Astrocyte (in vitro differentiated cells and primary cell): Measurements from ENCODE around the gene ATP11A. TPM values are rescaled to one million over a fixed set of nuclear protein-coding genes. Genes with fewer than 3 reads are reported as not detected.

Experiments used
- DNase-seq: peaks from one replicate; pipeline ENCODE4 v3.0.0-alpha.2; 2010; ENCODE audit warnings: low read depth
- FAIRE-seq: peaks from 2 replicates; lab custom pipeline; 2011; peaks lifted over from hg19 to GRCh38; lab: Jason Lieb, UNC
- H2AFZ ChIP-seq: 2 replicates; pipeline ENCODE4 v1.6.0; 2012; ENCODE audit warnings: low read depth, low read length, inconsistent platforms
- H3K27ac ChIP-seq: 2 replicates; pipeline ENCODE4 v1.5.1; 2011; ENCODE audit warnings: low read depth, low read length, inconsistent platforms
- H3K27me3 ChIP-seq: 2 replicates; pipeline ENCODE4 v1.6.0; 2011; ENCODE audit warnings: low read length, inconsistent platforms; ENCODE audit not compliant: insufficient read depth
- H3K36me3 ChIP-seq: 2 replicates; pipeline ENCODE4 v1.5.1; 2011; ENCODE audit warnings: low read length, inconsistent platforms; ENCODE audit not compliant: insufficient read depth
- H3K4me1 ChIP-seq: 2 replicates; pipeline ENCODE4 v1.5.1; 2011; ENCODE audit warnings: low read length, inconsistent platforms; ENCODE audit not compliant: insufficient read depth
- H3K4me2 ChIP-seq: 2 replicates; pipeline ENCODE4 v1.6.0; 2012; ENCODE audit warnings: low read length, inconsistent platforms
- H3K4me3 ChIP-seq: 2 replicates; pipeline ENCODE4 v1.5.1; 2011; ENCODE audit warnings: low read depth, mild to moderate bottlenecking, low read length, inconsistent platforms; ENCODE audit not compliant: insufficient read depth
- H3K79me2 ChIP-seq: 2 replicates; pipeline ENCODE4 v1.6.0; 2012; ENCODE audit warnings: mild to moderate bottlenecking, low read length, inconsistent platforms; ENCODE audit not compliant: insufficient read depth
- H3K9ac ChIP-seq: 2 replicates; pipeline ENCODE4 v1.6.0; 2012; ENCODE audit warnings: mild to moderate bottlenecking, low read length, inconsistent platforms
- H3K9me3 ChIP-seq: 2 replicates; pipeline ENCODE4 v1.5.1; 2012; ENCODE audit warnings: low read depth, mild to moderate bottlenecking, low read length, inconsistent platforms; ENCODE audit not compliant: insufficient read depth
- H4K20me1 ChIP-seq: 2 replicates; pipeline ENCODE4 v1.6.0; 2012; ENCODE audit warnings: low read length, inconsistent platforms; ENCODE audit not compliant: insufficient read depth
- H3K27ac Mint-ChIP-seq: one replicate; pipeline ENCODE4 v1.8.0; 2021; ENCODE audit warnings: mild to moderate bottlenecking, mixed read lengths; ENCODE audit not compliant: unreplicated experiment
- H3K27me3 Mint-ChIP-seq: one replicate; pipeline ENCODE4 v1.8.0; 2021; ENCODE audit warnings: low read depth, mixed read lengths; ENCODE audit not compliant: unreplicated experiment
- H3K36me3 Mint-ChIP-seq: one replicate; pipeline ENCODE4 v1.8.0; 2021; ENCODE audit warnings: low read depth, mixed read lengths; ENCODE audit not compliant: unreplicated experiment
- H3K4me1 Mint-ChIP-seq: one replicate; pipeline ENCODE4 v1.8.0; 2021; ENCODE audit warnings: low read depth, mixed read lengths; ENCODE audit not compliant: unreplicated experiment
- H3K4me3 Mint-ChIP-seq: one replicate; pipeline ENCODE4 v1.8.0; 2021; ENCODE audit warnings: mild to moderate bottlenecking, moderate library complexity, mixed read lengths; ENCODE audit not compliant: unreplicated experiment
- H3K9me3 Mint-ChIP-seq: one replicate; pipeline ENCODE4 v1.8.0; 2021; ENCODE audit warnings: mild to moderate bottlenecking, mixed read lengths; ENCODE audit not compliant: unreplicated experiment
- EZH2 ChIP-seq: IDR thresholded peaks from 2 replicates; pipeline ENCODE4 v1.6.1; 2012; ENCODE audit warnings: mild to moderate bottlenecking, low read length, inconsistent platforms; ENCODE audit not compliant: insufficient read depth
- total RNA-seq: library from RNA; stranded (reverse); gene quantifications from 2 replicates; pipeline ENCODE4 v1.2.1, GENCODE V29; 2021
- TF ChIP-seq, protein P1 (sequence below): IDR thresholded peaks from 2 replicates; pipeline ENCODE4 v1.5.1; 2011; ENCODE audit warnings: low read depth, mild to moderate bottlenecking, inconsistent platforms, low read length, moderate library complexity; ENCODE audit not compliant: insufficient read depth

Gene ATP11A
- total RNA-seq, 1 donor from 2014 or later, result 38.9 TPM

DNA sequence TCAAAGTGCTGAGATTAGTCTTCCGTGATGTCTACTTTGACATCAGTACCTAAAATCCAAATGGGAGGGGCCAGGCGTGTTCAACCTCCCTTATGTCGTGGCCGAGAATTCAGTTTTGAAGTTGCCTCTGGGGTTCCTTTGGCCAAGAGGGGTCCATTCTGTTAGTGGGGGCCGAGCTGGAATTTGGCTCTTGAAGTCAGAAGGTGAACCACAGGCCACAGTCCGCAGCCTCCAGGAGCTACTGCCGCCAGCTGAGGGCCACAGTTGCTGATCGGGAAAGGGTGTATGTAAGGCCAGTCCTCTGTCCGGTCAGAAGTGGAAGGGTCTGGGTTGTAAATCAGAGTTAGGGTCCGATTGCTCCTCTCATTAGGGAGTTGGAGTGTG is 31.0 kb downstream of the ATP11A start:
- H3K27ac ChIP-seq, result no peak overlapping the region
- H3K36me3 Mint-ChIP-seq, result no peaks in the 10 kb centered on the region

DNA sequence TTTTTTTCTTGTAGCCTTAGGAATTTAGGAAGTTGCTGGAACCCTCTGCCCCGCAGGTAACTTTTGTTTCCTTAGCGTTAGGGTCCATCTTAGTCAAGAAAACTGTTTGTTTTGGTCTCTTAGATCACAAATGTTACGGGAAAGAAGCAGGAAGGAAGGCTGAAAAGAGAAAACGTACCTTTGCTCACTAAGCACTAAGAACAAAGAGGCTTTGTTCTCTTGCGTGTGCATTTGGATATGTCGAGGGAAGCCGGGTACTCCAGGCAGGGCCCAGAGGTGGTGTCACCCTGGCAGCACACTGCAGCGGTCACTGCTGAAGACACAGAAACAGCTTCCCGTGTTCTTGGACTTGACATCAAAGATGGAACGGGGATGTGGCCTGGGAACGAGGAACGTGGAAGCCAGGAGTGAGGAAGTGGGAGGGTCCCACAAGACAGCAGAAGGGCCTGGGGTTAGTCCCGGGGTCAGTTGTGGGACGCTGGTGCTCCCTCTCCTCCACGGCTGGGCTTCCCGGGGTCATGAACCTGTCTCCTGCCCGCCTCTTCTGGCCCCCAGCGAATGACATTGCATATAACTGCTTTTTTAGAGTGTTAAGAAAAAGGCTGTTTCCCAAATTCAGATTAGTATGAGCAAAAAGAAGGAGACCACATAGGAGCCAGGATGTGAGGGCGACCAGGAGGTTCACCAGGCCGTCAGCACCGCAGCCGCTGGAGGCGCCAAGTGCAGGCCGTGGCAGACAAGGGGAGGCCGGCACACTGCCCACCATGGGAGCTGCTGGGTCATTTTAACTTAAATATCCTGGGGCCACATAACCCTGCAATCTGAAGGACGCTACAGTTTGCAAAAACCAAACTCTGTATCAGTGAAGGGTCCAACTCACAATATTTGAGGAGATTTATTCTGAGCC is 31.6 kb downstream of the ATP11A start:
- Histone ChIP-seq H3K36me3 (no peaks in the 10 kb centered on the region), H3K4me3 (no peak overlapping the region), H3K27me3 (peaks cover 3% of the 10 kb centered on the region), H3K4me1 (peaks cover 27% of the 10 kb centered on the region), H2AFZ (no peak overlapping the region), H3K79me2 (no peaks in the 10 kb centered on the region), H3K27ac (peak overlapping the region; percentile 38), H3K4me2 (no peak overlapping the region), H3K9me3 (no peaks in the 10 kb centered on the region), H4K20me1 (peaks cover 12% of the 10 kb centered on the region), H3K9ac (no peak overlapping the region)
- Mint-ChIP-seq H3K4me1 (peaks cover 40% of the 10 kb centered on the region), H3K4me3 (peak overlapping the region; percentile 40), H3K36me3 (no peaks in the 10 kb centered on the region), H3K27ac (peak overlapping the region; percentile 53), H3K27me3 (no peaks in the 10 kb centered on the region), H3K9me3 (no peaks in the 10 kb centered on the region)
- FAIRE-seq (no peak), DNase-seq (no peak)
- TF ChIP-seq, protein P1, sequence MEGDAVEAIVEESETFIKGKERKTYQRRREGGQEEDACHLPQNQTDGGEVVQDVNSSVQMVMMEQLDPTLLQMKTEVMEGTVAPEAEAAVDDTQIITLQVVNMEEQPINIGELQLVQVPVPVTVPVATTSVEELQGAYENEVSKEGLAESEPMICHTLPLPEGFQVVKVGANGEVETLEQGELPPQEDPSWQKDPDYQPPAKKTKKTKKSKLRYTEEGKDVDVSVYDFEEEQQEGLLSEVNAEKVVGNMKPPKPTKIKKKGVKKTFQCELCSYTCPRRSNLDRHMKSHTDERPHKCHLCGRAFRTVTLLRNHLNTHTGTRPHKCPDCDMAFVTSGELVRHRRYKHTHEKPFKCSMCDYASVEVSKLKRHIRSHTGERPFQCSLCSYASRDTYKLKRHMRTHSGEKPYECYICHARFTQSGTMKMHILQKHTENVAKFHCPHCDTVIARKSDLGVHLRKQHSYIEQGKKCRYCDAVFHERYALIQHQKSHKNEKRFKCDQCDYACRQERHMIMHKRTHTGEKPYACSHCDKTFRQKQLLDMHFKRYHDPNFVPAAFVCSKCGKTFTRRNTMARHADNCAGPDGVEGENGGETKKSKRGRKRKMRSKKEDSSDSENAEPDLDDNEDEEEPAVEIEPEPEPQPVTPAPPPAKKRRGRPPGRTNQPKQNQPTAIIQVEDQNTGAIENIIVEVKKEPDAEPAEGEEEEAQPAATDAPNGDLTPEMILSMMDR, result no peak
- no peak for TF ChIP-seq EZH2

More for the DNA sequence above, 31.0 kb downstream of the ATP11A start:
- Histone ChIP-seq H3K4me1 (peaks cover 26% of the 10 kb centered on the region), H3K4me3 (no peak overlapping the region), H3K27me3 (peaks cover 3% of the 10 kb centered on the region), H3K4me2 (no peak overlapping the region), H4K20me1 (peaks cover 12% of the 10 kb centered on the region), H3K9ac (no peak overlapping the region), H3K36me3 (no peaks in the 10 kb centered on the region), H2AFZ (no peak overlapping the region), H3K79me2 (no peaks in the 10 kb centered on the region), H3K9me3 (no peaks in the 10 kb centered on the region)
- FAIRE-seq (no peak), DNase-seq (no peak)
- Mint-ChIP-seq H3K4me3 (no peak overlapping the region), H3K9me3 (peaks cover 2% of the 10 kb centered on the region), H3K27ac (no peak overlapping the region), H3K27me3 (no peaks in the 10 kb centered on the region), H3K4me1 (peaks cover 37% of the 10 kb centered on the region)
- no peak for TF ChIP-seq EZH2
- TF ChIP-seq, protein P1, result no peak
